Right ventricle myocardium inferior (tissue), 1 donor: ENCODE results near the gene RYR2. TPM values are rescaled to one million over a fixed set of nuclear protein-coding genes. Genes with fewer than 3 reads are reported as not detected.

Experiments
- ATAC-seq: fragments of 200-7000 bp; cut with Tn5 transposase; one replicate; pipeline ENCODE4 v1.9.1; 2020; ENCODE audit warnings: mild to moderate bottlenecking, moderate library complexity
- DNase-seq: peaks from one replicate; pipeline ENCODE4 v3.0.0; 2021; ENCODE audit errors: missing footprints
- intact Hi-C: fragments of 100-400 bp; cut with DNase I; formaldehyde crosslinking; loops from one replicate; pipeline ENCODE4 v1.11.0; 2022
- long read RNA-seq: library from polyadenylated mRNA; unstranded; transcript quantifications from one replicate; pipeline ENCODE4 v2.0.0, GENCODE V29; 2021
- total RNA-seq: library from RNA; stranded (reverse); fragmentation: NEBNext Ultra II Directional; extraction: Animal tissue kit (Norgen Biotek cat#: 25700); gene quantifications from one replicate; pipeline ENCODE4 v1.2.1, GENCODE V29; 2021
- donor health status: DM: no; HTN: yes; CAD: no; lungs with severe emphysema.

Gene RYR2
- 694 TPM for total RNA-seq
- long read RNA-seq, partial matches to known transcripts = 68 of 83 reads
- long read RNA-seq, other reads (novel, unspliced or antisense) = 14 of 83 reads

- DNase-seq = peak; percentile 72
- intact Hi-C loops = loop anchor here (10.0 kb wide), 2 partner anchors 147 to 247 kb away; partner anchors contain the start of gene MTR
Measured at GRCh38 chr1:237041795-237042525, at the start of gene RYR2. TSS of gene RYR2 (plus strand) at chr1:237042184. CDS start at chr1:237042522, 338 bp downstream.

DNA sequence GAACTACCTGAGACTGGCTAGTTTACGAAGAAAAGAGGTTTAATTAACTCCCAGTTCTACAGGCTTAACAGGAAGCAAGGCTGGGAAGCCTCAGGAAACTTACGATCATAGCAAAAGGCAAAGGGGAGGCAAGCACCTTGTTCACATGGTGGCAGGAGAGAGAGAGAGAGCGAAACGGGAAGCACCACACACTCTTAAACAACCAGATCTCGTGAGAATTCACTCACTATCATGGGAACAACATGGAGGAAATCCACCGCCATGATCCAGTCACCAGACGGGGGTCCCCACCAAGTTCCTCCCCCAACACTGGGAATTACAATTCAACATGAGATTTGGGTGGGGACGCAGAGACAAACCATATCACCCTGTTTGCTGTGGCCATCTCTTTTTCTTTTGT lies 49.5 kb upstream of the RYR2 start:
- DNase-seq (no peak), ATAC-seq (no peak)
- intact Hi-C loops = no loop called here

More at GRCh38 chr1:237041795-237042525, at the start of gene RYR2:
- peak; percentile 60 for ATAC-seq

GRCh38 chr1:236994450-236994849 lies 47.5 kb upstream of the RYR2 start:
- intact Hi-C loops = no loop called here
- DNase-seq (no peak), ATAC-seq (no peak)

DNA sequence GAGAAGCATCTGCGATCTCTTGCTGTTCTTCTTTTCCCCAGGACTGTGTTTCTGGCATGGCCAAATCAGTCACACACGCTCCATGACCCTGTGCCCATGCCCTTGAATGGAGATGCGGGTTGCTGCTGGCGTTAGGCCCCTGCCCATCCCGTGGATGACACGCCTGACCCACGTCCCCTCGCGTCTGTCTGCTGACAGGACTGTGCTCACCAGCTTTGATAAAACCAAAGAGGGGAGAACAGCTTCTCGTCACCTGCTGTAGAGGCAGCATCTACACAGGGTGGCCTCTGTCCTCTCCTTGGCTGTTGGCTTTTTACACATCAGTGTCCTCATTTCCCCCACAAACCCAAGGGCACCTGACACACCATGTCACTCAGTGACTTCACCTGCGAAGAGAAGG lies 44.6 kb upstream of the RYR2 start:
- intact Hi-C loops = loop anchor here (1.0 kb wide), 2 partner anchors 47 to 107 kb away; no protein-coding TSS in a partner anchor
- peak; percentile 86 for DNase-seq
- ATAC-seq = peak; percentile 90

DNA sequence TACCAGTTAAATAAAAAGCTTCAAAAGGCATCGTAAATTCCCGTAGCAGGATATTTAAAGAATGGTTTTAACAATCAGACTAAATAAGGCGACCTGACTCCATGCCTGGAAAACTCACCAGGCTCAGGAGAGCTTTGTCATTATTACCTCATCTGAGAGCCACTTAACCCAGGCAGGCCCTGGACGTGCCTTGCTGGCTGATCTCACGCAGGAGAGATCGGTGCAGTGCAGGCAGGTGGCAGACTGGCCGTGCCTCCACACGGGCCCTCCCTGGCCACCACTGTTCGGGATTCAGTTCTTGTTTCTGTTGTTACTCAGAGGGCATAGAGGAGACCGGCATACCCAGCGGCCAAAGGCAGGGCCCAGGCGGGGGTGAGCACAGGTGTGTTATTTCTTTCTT lies 44.1 kb upstream of the RYR2 start:
- intact Hi-C loops = loop anchor here (1.0 kb wide), 2 partner anchors 46 to 108 kb away; no protein-coding TSS in a partner anchor
- ATAC-seq = peak; percentile 89

DNA sequence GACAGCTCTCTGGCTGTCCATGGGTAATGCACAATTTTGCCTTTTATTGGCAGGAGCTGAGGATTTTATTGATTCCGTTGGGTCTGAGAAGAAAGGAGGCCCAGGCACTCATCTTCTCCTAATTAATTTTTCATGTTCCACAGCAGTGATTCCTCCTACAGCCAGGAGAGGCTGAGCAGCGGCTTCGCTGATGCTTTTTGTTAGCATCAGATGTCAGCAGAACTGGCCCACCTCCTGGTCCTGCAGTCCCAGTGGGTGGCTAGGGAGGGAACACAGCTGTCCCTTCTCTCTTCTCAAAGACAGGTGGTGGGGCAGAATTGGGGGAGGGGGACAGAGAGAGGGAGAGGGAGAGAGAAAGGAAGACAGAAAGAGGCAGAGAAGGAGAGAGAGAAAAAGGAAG lies 43.4 kb upstream of the RYR2 start:
- intact Hi-C loops = no loop called here
- peak; percentile 40 for ATAC-seq
- DNase-seq = no peak

More for the DNA sequence above, 44.1 kb upstream of the RYR2 start:
- peak; percentile 79 for DNase-seq

GRCh38 chr1:237000191-237000590 lies 41.8 kb upstream of the RYR2 start:
- intact Hi-C loops = no loop called here
- ATAC-seq = no peak

DNA sequence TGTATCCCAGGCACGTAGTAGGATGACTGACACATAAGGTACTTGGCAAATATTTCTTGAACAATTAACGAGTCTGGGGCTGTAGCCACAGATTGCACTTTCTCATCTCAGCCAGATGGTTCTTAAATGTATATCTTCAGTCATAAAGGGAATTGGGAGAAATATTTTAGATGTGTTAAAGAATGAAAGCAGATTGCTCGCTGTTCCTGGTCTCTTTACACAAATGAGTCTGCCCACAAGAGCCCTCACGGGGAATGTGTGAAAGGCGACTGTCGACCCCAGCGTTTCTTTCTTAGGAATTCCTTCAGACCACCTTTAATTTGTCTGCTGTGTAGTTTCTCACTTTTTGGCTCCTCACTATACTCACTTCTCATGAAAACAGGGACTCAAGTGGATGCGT lies 38.5 kb upstream of the RYR2 start:
- ATAC-seq (no peak), DNase-seq (no peak)
- intact Hi-C loops = no loop called here

More at GRCh38 chr1:237000191-237000590, 41.8 kb upstream of the RYR2 start:
- DNase-seq = no peak

DNA sequence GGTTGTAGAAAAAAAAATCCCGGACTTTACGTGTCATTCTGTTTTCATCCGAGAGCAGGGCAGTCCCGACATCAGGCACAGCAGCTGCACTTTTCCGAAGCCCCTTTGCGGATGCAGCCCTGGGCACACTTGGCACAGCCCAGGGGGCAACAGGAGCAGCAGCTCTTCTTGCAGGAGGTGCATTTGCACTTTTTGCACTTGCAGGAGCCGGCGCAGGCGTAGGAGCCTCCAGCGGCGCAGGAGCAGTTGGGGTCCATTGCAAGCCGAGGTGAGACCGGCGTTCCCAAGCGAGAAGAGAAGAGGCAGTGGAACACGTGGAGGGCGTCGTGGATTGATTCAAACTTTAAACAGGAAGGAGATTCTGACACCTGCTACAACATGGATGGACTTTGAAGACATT lies 37.9 kb upstream of the RYR2 start, which contains the start of gene MT1HL1:
Gene MT1HL1, minus strand, starts transcription at position 326 of the 400 bp plus-strand sequence. Its CDS starts 69 bp downstream, at position 257.
- no peak for DNase-seq
- ATAC-seq = no peak
- intact Hi-C loops = no loop called here

DNA sequence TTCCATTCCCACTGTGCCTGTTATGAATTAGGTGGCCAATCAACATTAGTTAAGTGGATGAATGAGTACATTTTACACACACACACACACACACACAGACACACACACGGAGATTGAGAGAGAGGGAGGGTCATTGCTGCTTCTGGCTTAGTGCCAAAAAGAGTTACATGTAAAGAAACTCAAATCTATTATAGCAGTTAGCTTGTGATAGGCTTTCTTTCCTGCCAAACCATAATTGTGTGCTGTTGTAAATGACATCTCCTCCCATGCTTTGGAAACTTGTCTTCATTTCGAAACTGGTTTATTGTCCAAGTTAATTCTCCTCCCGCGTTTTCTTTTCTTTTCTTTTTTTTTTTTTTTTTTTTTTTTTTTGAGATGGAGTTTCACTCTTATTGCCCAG lies 36.3 kb upstream of the RYR2 start:
- no peak for ATAC-seq
- intact Hi-C loops = no loop called here

DNA sequence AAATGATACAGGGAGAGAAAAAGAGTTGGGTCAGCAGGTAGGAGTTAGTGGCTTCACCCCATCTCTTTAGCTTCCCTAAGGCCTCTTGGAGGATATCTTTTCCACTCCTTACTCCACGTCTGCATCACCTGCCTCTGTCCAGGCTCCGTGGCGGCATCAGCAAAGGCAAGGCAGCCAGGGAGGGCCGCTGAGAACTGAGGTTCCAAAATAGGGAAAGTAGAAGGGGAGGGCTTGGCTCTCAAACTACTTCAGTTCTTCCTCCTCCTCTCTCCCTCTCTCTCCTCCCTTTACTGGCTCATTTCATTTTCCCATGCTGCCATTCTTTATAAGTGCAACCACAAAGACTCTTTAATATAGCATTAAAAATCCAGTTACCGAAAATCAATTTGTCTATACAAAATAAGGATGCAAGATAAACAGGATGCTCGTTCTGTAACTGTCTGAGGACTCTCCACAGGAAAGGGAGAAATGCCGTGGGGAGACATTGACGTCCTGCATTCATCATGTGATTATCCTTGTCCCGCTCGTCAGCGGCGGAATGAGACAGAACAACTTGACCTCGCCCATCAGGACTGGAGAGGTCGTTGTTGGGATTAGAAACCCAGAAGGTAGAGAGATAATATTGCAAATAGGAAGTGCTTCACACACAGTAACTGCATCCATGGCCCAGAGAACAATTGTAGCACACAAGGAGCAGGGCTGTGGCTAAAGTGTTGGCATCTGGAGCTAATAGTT lies 34.7 kb upstream of the RYR2 start:
- intact Hi-C loops = no loop called here
- DNase-seq = no peak
- no peak for ATAC-seq

More for the DNA sequence above, 36.3 kb upstream of the RYR2 start:
- DNase-seq = no peak

DNA sequence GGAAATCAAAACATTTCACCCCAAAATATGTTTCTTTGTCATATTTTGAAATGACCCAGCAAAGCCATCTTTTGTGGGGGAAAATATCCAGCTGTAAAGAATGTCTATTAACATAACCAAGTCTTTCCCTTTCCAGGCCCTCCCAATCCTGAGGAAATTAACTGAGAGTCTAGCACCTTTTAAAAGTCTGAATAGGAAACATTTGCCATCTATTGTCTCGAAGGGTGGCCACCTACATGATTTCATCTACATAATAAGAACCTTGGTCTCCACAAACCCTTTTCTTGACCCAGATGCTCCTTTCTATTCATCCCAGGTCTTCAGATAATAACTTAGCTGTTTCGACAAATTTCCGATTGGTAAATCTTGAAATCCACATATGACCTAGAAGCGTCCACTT lies 32.4 kb upstream of the RYR2 start:
- ATAC-seq (no peak), DNase-seq (no peak)
- intact Hi-C loops = no loop called here

- DNase-seq = no peak
- ATAC-seq = no peak
- intact Hi-C loops = no loop called here
Measured at GRCh38 chr1:237011432-237011831, 30.6 kb upstream of the RYR2 start.

GRCh38 chr1:237012361-237012760 lies 29.6 kb upstream of the RYR2 start:
- DNase-seq (no peak), ATAC-seq (no peak)
- intact Hi-C loops = no loop called here

GRCh38 chr1:237012788-237013383 lies 29.1 kb upstream of the RYR2 start:
- DNase-seq (peak; percentile 87), ATAC-seq (peak; percentile 92)
- intact Hi-C loops = no loop called here

GRCh38 chr1:237013608-237014007 lies 28.4 kb upstream of the RYR2 start:
- no peak for DNase-seq
- intact Hi-C loops = no loop called here
- ATAC-seq = no peak

- intact Hi-C loops = no loop called here
- no peak for ATAC-seq
Measured at GRCh38 chr1:237016626-237017025, 25.4 kb upstream of the RYR2 start.

DNA sequence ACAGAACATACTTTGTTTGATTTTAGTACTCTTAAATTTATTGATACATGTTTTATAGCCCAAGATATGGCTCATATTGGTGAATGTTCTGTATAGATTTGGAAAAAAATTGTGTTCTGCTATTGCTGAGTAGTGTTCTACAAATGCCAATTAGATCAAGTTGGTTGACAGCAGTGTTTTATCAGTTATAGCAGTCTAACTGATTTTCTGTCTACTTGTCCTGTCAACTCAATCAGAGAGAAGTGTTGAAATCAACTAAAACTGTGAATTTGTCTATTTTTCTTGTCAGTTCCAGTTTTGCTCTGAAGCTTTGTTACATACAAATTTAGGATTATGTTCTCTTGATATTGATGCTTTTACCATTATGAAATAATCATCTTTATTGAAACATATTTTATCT lies 23.1 kb upstream of the RYR2 start:
- intact Hi-C loops = no loop called here
- ATAC-seq = no peak
- no peak for DNase-seq

More at GRCh38 chr1:237016626-237017025, 25.4 kb upstream of the RYR2 start:
- no peak for DNase-seq

DNA sequence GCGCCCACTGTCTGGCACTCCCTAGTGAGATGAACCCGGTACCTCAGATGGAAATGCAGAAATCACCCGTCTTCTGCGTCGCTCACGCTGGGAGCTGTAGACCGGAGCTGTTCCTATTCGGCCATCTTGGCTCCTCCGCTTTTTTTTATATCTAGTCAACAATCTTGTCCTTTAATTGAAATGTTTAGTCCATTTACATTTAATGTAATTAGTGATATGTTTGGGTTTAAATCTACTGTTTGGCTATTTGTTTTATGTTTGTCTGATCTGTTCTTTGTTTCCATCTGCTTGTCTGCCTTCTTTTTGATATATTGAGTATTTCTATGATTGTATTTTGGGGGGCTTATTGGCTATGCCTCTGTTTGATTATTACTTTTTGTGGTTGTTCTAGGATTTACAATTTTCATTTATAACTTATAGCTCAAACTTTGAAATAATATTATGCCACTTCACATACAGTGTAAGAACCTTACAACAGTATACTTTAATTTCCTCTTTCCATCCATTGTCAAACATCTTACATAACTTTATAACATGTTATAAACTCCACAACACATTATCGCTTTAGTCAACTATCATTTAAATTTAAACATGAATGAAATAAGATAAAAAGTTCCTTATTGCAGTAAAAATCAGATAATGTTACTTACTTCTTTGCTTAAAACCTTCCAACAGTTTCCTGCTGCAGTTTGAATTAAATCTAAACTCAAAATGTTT lies 16.5 kb upstream of the RYR2 start:
- DNase-seq = no peak
- intact Hi-C loops = no loop called here
- ATAC-seq = no peak
